Measurements from ENCODE around the gene CFAP20. TPM values are rescaled to one million over a fixed set of nuclear protein-coding genes. Genes with fewer than 3 reads are reported as not detected.
"Not testable (repeated sequence)": the region's sequence is repeated elsewhere in the genome, so short reads cannot be mapped to it uniquely, and the experiment has no call there.

CFAP20 gene
- total RNA-seq, 3 donors from 2014 or later = 18.8 to 24.0 (median 23.3) TPM

DNA sequence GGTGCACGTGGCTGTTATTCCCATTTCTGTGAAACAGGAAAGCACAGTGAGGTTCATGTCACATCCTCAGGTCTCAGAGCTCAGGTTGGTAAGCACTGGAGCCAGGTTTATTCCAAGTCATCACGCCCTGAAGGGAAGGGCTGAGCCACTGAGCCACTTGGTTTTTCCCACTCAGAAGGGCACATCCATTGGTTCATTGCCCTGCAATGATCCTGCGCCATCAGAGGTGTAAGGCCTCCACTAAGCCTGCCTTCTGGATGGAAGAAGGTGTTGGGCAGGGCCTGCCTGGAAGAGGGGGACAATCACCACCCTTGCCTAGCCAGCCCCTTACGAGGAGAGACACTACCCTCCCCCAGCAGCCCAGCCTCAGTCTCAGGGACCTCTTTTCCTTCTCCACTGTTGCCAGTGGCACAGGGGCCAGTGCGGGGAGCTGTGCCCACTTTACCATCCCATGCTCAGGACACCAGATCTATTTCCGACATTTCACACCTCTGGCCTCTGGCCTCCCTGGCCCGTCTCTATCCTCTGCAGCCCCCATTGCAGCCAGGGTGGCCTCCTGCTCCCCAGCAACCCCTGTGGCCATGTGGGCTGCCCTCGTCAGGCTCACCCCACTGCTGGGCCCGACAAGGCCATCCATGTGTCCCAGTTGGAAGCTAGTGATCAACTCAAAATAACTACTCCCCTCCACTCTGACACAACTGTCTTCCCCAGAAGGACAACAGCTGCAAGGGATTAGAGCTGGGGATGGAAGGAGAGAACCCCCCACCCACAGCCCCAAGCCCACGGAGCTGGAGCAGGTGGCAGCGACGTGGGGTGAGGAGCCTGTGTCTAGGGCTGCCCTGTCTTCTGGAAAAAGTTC, 29.9 kb downstream of the CFAP20 start:
- Histone ChIP-seq H3K36me3 (ENCODE audit: low read depth) (no peaks in the 10 kb centered on the region), H3K9me3 (no peaks in the 10 kb centered on the region), H3K4me3 (no peak overlapping the region), H3K4me1 (ENCODE audit: low read depth) (no peaks in the 10 kb centered on the region)
- TF ChIP-seq, protein P1, sequence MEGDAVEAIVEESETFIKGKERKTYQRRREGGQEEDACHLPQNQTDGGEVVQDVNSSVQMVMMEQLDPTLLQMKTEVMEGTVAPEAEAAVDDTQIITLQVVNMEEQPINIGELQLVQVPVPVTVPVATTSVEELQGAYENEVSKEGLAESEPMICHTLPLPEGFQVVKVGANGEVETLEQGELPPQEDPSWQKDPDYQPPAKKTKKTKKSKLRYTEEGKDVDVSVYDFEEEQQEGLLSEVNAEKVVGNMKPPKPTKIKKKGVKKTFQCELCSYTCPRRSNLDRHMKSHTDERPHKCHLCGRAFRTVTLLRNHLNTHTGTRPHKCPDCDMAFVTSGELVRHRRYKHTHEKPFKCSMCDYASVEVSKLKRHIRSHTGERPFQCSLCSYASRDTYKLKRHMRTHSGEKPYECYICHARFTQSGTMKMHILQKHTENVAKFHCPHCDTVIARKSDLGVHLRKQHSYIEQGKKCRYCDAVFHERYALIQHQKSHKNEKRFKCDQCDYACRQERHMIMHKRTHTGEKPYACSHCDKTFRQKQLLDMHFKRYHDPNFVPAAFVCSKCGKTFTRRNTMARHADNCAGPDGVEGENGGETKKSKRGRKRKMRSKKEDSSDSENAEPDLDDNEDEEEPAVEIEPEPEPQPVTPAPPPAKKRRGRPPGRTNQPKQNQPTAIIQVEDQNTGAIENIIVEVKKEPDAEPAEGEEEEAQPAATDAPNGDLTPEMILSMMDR (IDR thresholded peaks at IDR 0.05) = no peak
- DNase-seq = no peak
- ATAC-seq = no peak
- intact Hi-C loops (cut with DNase I, micrococcal nuclease) = no loop called here

DNA sequence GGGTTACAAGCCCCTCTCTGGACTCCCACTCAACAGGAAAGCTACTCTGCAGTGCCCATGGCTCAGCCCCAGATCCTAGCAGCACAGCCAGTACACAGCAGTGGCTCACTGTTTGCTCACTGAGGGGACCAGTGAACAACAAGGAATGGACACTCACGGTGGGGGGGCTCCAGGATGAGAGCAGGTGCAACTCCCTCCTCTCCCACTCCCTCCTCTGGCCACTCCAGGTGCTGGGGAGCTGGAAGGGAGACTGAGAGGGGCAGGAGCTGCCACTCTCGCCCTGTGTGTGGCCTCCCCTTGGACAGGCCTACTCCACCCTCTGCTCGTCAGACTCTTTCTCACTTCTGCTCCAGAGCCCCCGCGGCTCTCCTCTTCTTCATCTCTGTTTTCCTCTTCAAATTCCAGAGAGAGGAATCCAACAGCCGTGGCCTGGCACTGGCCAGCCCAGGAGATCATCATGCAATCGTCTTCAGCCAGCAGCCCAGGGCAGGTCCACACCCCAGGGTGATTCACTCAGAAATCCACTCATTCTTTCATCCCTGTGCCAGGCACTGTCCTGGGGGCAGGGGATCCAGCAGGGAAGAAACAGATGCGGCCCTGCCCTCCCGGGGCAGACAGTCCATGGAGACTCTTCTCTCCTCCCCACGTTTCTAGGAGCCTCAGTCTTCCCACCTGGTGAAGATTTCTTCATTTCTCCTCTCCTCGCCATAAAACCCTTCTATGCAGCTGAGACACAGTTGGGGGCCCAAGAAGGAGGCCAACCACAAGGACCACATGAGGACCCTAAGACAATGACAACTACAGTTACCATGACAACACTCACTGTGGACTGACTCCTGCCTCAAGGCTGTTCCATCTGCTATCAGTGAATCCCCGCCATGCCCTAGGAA, 30.7 kb downstream of the CFAP20 start:
- DNase-seq (no peak), ATAC-seq (no peak)
- TF ChIP-seq, protein P1 (IDR thresholded peaks at IDR 0.05) = no peak
- no peaks in the 10 kb centered on the region for H3K4me1 ChIP-seq (ENCODE audit: low read depth)
- no peaks in the 10 kb centered on the region for H3K9me3 ChIP-seq
- intact Hi-C loops (cut with DNase I, micrococcal nuclease) = no loop called here
- no peak overlapping the region for H3K4me3 ChIP-seq
- H3K36me3 ChIP-seq (ENCODE audit: low read depth) = no peaks in the 10 kb centered on the region

DNA sequence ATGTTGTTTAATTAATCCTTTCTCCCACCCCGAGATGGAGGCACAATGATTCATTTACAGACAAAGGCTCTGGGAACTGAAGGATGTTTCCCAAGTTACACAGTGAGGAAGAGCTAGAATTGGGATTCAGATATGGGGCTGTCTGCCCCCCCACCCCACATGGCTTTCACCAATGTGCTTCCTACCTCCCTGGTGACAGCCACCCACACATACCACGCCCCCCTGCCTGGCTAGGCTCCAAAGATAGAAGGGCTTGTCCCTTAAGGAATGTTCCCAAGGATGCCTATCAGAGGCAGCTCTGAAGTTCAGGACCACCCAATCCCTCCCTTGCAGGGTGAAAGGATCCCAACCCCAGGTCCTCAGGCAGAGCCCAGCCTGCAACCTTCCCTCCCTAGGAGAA, 32.9 kb downstream of the CFAP20 start:
- Histone ChIP-seq H3K9me3 (no peaks in the 10 kb centered on the region), H3K4me3 (no peak overlapping the region), H3K4me1 (ENCODE audit: low read depth) (no peaks in the 10 kb centered on the region), H3K36me3 (ENCODE audit: low read depth) (no peaks in the 10 kb centered on the region)
- TF ChIP-seq, protein P1 (IDR thresholded peaks at IDR 0.05) = no peak
- ATAC-seq (no peak), DNase-seq (no peak)
- intact Hi-C loops (cut with DNase I, micrococcal nuclease) = no loop called here

DNA sequence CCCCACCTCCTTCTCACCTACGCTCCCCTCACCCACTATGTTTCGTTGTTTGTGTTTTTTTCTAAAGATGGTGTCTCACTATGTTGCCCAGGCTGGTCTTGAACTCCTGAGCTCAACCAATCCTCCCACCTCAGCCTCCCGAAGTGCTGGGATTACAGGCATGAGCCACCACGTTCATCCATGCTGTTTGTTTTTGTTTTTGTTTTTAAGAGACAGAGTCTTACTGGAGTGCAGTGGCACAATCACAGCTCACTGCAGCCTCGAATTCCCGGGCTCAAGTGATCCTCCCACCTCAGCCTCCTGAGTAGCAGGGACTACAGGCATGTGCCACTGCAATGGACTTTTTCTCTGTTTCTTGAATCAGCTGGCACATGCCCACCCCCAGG, 33.6 kb downstream of the CFAP20 start:
- H3K36me3 ChIP-seq (ENCODE audit: low read depth) = not testable (repeated sequence)

DNA sequence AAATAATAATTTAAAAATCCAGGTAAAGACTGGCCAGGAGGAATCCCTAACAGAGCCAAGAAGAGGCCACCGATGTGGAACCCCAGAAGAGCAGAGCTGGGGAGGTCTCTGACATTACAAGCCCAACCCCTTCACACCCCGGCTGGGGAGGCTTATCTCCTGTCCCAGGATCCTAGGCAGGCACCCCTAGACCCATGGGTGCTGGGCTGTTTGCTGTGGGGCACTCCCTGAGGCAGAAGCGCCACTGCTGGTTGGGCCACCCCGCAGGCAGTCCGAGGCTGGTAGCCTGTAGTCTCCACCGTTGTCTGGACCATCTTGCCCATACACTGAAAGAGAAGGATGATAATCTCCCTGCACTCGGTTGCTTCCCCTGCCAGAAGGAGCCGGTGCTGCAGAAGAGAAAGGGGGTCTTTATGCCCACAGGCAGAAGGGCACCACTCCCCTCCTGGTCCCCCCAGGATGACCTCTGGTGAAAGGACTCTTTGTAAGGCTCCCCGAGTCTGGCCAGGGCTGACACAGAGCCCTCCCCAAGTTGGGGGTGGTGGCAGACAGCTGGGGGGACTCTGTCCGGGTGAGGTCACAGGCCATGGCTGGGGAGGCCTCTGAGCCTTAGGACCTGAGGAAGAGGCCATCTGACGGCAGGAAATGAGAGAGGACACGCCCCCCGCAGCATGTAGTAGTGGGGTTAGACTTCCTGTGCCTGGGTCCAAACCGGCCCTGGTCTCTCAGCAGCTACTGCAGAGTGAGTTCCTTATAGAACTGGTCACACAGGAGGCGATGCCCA, 34.2 kb downstream of the CFAP20 start:
- H3K4me1 ChIP-seq (ENCODE audit: low read depth) = no peaks in the 10 kb centered on the region
- no peak overlapping the region for H3K4me3 ChIP-seq
- no peaks in the 10 kb centered on the region for H3K9me3 ChIP-seq
- no peak for DNase-seq
- intact Hi-C loops (cut with DNase I, micrococcal nuclease) = no loop called here
- ATAC-seq = no peak
- no peaks in the 10 kb centered on the region for H3K36me3 ChIP-seq (ENCODE audit: low read depth)
- TF ChIP-seq, protein P1 (IDR thresholded peaks at IDR 0.05) = no peak

More for the DNA sequence above, 33.6 kb downstream of the CFAP20 start:
- intact Hi-C loops (cut with DNase I, micrococcal nuclease); H3K4me3 ChIP-seq; H3K4me1 ChIP-seq (ENCODE audit: low read depth); ATAC-seq; DNase-seq; H3K9me3 ChIP-seq: not testable (repeated sequence)

Data from mucosa of descending colon (tissue), 3 donors.